LNCaP clone FGC (cell line): ENCODE measurements around the gene PKDREJ.
"Not testable (repeated sequence)": the region's sequence is repeated elsewhere in the genome, so short reads cannot be mapped to it uniquely, and the experiment has no call there.

Experiments used
- DNase-seq: peaks from one replicate; pipeline ENCODE4 v3.0.0-alpha.2; 2011; ENCODE audit warnings: low read depth
- H3K4me3 ChIP-seq: 2 replicates; pipeline ENCODE4 v1.5.1; 2011; ENCODE audit warnings: mild to moderate bottlenecking, low read depth, low read length, control low read depth
- TF ChIP-seq, protein P1 (sequence below): IDR thresholded peaks from 2 replicates; pipeline ENCODE4 v1.5.1; 2012; ENCODE audit warnings: mild to moderate bottlenecking; ENCODE audit not compliant: control insufficient read depth, insufficient read depth; ENCODE audit errors: extremely low read depth

Gene PKDREJ, protein sequence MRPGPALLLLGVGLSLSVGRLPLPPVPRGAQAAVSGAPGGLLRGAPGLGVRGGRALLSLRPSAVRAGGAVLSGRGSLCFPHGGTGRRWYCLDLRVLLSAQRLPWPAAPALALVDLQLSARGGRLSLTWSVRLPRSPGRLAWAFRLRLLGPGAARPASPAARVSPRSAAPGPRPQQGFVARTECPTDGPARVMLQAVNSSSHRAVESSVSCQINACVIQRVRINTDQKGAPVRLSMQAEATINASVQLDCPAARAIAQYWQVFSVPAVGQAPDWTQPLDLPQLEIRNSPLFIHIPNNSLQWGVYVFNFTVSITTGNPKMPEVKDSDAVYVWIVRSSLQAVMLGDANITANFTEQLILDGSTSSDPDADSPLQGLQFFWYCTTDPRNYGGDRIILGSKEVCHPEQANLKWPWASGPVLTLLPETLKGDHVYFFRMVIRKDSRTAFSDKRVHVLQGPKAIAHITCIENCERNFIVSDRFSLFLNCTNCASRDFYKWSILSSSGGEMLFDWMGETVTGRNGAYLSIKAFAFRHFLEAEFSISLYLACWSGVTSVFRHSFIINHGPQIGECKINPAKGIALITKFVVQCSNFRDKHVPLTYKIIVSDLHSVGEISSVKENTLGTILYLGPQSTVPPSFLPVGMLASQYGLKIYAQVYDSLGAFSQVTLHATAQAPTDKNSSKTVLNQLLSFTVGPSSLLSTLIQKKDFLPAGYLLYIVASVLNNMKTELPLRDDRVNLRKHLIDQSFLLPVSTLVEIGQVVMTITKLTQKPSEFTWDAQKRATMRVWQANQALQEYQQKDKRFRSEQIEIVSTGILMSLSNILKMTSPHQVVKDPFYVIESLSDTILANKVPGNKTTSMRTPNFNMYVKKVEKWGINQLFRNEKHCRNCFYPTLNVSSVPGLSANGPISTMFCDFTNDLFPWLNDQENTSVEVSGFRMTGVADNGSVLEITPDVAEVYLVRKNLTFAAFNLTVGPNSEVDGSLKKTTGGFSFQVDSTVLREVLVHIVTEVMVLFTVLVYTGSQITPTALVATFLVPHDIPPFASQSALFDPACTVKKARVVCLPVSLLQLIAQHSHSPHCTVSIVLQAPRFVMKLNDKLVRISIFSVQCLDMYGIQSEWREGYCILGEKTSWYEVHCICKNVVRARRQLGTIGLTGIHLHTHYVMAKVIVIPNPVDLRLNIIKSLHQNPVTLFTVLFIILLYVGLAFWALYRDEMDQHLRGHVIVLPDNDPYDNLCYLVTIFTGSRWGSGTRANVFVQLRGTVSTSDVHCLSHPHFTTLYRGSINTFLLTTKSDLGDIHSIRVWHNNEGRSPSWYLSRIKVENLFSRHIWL (N-terminal part only)

DNA sequence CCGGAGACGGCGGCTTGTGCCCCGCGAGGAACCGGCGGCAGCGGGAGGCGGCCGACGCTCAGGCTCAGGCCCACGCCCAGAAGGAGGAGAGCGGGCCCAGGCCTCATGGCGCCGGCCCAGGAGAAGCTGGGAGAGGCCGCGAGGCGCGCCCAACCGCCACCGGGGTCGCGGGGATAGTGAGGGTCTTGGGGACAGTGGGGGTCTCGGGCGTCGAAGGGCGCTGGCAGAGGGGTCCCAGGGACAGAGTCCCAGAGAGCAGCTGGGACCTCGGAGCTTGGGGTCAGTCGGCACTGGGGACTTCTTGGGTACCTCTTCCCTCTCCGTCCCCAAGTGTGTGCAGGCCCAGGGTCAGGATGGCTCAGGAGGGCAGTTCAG, at the start of gene PKDREJ:
PKDREJ (minus strand) TSS at position 128 of the 375 bp plus-strand sequence; CDS start at position 107, 21 bp downstream.
- TF ChIP-seq, protein P1, sequence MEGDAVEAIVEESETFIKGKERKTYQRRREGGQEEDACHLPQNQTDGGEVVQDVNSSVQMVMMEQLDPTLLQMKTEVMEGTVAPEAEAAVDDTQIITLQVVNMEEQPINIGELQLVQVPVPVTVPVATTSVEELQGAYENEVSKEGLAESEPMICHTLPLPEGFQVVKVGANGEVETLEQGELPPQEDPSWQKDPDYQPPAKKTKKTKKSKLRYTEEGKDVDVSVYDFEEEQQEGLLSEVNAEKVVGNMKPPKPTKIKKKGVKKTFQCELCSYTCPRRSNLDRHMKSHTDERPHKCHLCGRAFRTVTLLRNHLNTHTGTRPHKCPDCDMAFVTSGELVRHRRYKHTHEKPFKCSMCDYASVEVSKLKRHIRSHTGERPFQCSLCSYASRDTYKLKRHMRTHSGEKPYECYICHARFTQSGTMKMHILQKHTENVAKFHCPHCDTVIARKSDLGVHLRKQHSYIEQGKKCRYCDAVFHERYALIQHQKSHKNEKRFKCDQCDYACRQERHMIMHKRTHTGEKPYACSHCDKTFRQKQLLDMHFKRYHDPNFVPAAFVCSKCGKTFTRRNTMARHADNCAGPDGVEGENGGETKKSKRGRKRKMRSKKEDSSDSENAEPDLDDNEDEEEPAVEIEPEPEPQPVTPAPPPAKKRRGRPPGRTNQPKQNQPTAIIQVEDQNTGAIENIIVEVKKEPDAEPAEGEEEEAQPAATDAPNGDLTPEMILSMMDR, result no peak
- no peak for DNase-seq
- H3K4me3 ChIP-seq, result no peak within 1 kb of the TSS

DNA sequence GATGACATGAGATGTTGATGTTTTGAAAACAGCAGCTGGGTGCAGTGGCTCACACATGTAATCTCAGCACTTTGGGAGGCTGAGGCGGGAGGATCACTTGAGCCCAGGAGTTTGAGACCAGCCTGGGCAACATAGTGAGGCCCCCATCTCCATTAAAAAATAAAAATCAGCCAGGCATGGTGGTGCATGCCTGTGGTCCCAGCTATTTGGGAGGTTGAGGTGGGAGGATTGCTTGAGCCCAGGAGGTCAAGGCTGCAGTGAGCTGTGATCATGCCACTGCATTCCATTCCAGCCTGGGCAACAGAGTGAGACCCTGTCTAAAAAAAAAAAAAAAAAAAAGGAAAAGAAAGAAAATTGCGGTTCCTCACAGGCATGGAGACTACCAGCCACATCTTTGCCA, 49.7 kb upstream of the PKDREJ start:
- DNase-seq, H3K4me3 ChIP-seq: not testable (repeated sequence)

DNA sequence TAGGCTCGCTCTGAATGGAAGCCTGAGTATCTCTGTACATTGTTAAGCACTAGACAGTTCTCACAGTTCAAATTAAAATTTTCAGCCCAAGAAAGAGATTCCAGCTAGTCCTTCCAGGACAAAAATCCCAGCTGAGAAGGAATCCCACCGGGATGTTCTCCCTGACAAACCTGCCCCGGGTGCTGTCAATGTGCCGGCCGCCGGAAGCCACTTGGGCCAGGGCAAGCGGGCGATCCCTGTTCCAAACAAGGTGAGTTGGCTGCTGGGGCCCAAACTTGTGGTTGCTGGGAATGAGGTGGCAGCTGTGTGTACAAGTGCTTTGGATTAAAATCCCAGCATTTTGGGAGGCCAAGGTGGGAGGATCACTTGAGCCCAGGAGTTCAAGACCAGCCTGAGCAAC, 48.9 kb upstream of the PKDREJ start:
- TF ChIP-seq, protein P1, result no peak
- DNase-seq, result no peak
- no peak overlapping the region for H3K4me3 ChIP-seq

DNA sequence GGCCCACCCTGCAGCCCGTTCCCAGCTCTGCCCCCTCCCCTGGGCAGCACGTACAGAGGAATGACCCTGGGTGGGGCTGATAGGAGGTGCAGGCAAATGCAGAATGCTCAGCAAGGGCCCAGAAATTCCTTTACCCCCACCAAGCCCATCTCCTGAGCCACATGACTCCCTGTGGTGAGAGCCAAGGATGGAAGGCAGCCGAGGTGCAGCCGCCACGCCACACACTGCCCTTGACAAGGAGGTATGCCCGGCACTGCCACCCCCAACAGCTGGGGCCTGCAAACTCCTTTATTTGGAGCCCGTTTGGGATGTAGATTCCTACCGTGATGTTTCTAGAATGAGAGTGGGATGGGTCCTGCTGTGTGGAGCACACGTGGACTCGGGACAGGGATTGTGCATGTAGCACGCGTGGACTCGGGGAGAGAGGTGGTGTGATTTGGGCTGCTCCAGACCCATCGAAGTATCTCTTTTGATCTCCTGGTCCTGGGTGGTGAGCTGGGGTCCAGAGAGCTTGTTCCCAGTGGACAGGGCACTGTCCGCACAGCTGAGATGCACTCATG, 46.5 kb upstream of the PKDREJ start:
- no peak for DNase-seq
- TF ChIP-seq, protein P1, result no peak
- H3K4me3 ChIP-seq, result no peak overlapping the region

DNA sequence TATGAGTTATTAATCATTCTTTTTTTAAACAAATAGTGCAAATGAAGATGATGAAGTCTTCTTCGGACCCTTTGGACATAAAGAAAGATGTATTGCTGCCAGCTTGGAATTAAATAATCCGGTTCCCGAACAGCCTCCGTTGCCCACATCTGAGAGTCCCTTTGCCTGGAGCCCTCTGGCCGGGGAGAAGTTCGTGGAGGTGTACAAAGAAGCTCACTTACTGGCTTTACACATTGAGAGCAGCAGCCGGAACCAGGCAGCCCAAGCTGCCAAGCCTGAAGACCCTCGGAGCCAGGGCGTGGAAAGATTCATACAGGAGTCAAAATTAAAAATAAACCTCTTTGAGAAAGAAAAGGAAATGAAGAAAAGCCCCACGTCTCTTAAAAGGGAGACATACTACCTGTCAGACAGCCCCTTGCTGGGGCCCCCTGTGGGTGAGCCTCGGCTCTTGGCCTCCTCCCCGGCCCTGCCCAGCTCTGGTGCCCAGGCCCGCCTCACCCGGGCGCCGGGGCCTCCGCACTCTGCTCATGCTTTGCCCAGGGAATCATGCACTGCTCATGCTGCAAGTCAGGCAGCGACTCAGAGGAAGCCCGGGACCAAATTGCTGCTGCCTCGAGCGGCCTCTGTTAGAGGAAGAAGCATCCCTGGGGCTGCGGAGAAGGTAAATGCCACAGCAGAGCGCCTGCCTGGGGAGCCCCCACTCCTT, 45.3 kb upstream of the PKDREJ start:
- DNase-seq, result no peak
- no peak overlapping the region for H3K4me3 ChIP-seq
- TF ChIP-seq, protein P1, result no peak

DNA sequence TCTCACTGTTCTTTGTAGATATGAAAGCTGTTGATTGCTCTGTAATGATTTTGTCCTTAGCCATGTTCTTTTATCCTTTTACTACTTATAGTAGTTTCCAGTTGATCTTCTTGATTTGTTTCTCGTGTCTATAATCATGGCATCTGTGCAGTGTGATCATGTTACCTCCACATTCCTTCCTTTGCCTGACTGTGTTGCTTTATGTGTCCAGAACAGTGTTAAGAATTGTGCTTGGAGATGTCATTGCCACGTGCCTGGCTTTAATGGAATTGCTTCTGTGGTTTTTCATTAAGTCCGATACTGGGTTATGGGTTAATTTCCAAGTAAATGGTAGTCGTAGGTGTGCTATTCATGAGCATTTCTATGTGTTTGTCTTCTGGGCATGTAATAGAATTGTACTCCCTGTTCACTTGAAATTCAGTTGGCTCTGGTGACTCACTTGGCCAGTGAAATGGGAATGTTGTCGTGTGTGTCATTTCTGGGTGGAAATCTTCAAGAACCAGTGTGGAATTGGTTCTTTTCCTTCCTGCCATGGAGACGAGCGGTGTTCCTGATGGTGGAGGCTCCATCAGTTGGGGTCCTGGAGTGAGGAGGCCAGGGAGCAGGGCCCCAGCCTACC, 40.3 kb upstream of the PKDREJ start:
- DNase-seq, result no peak
- TF ChIP-seq, protein P1, result no peak

More for the DNA sequence above, 40.3 kb upstream of the PKDREJ start:
- H3K4me3 ChIP-seq, result no peak overlapping the region
